Adipocyte (in vitro differentiated cells): ENCODE data around the gene MKNK2.
"Not testable (repeated sequence)": the region's sequence is repeated elsewhere in the genome, so short reads cannot be mapped to it uniquely, and the experiment has no call there.

Experiments
- DNase-seq: peaks from one replicate; pipeline ENCODE4 v3.0.0-alpha.2; 2015; ENCODE audit warnings: low read depth
- H3K27me3 ChIP-seq: replicated peaks from 2 replicates; pipeline ENCODE4 v1.7.0; 2013; ENCODE audit warnings: mild to moderate bottlenecking, low read length, moderate library complexity; ENCODE audit not compliant: control insufficient read depth, insufficient read depth
- H3K36me3 ChIP-seq: 2 replicates; pipeline ENCODE4 v1.7.0; 2013; ENCODE audit warnings: low read length, mild to moderate bottlenecking, moderate library complexity; ENCODE audit not compliant: control insufficient read depth, insufficient read depth, severe bottlenecking
- H3K4me1 ChIP-seq: 2 replicates; pipeline ENCODE4 v1.7.0; 2013; ENCODE audit warnings: mild to moderate bottlenecking, low read length, moderate library complexity; ENCODE audit not compliant: control insufficient read depth, insufficient read depth
- H3K4me3 ChIP-seq: 2 replicates; pipeline ENCODE4 v1.7.0; 2013; ENCODE audit warnings: mild to moderate bottlenecking, low read length, moderate library complexity
- H3K9ac ChIP-seq: 2 replicates; pipeline ENCODE4 v1.7.0; 2013; ENCODE audit warnings: mild to moderate bottlenecking, low read length, moderate library complexity
- H3K9me3 ChIP-seq: 2 replicates; pipeline ENCODE4 v1.7.0; 2013; ENCODE audit warnings: mild to moderate bottlenecking, low read length, moderate library complexity; ENCODE audit not compliant: control insufficient read depth

MKNK2 gene

GRCh38 chr19:2038284-2039088 is 12.6 kb downstream of the MKNK2 start:
- Histone ChIP-seq H3K4me1 (peaks cover 23% of the 10 kb centered on the region), H3K36me3 (peaks cover 57% of the 10 kb centered on the region), H3K9me3 (peaks cover 8% of the 10 kb centered on the region), H3K9ac (no peak overlapping the region), H3K4me3 (no peak overlapping the region), H3K27me3 (no peaks in the 10 kb centered on the region)
- no peak for DNase-seq

GRCh38 chr19:2037651-2038255 is 13.3 kb downstream of the MKNK2 start:
- no peak for DNase-seq
- no peak overlapping the region for H3K9ac ChIP-seq
- peaks cover 8% of the 10 kb centered on the region for H3K9me3 ChIP-seq
- peaks cover 17% of the 10 kb centered on the region for H3K4me1 ChIP-seq
- no peak overlapping the region for H3K4me3 ChIP-seq
- H3K36me3 ChIP-seq, result peaks cover 49% of the 10 kb centered on the region
- H3K27me3 ChIP-seq, result no peaks in the 10 kb centered on the region

GRCh38 chr19:2036424-2036823 is 14.6 kb downstream of the MKNK2 start:
- Histone ChIP-seq H3K9ac (no peak overlapping the region), H3K4me1 (peaks cover 24% of the 10 kb centered on the region), H3K27me3 (no peaks in the 10 kb centered on the region), H3K4me3 (no peak overlapping the region), H3K36me3 (peaks cover 39% of the 10 kb centered on the region), H3K9me3 (peaks cover 8% of the 10 kb centered on the region)
- no peak for DNase-seq

GRCh38 chr19:2035590-2035991 is 15.5 kb downstream of the MKNK2 start:
- Histone ChIP-seq H3K4me3 (no peak overlapping the region), H3K36me3 (peaks cover 31% of the 10 kb centered on the region), H3K4me1 (peaks cover 17% of the 10 kb centered on the region), H3K27me3 (no peaks in the 10 kb centered on the region), H3K9ac (no peak overlapping the region), H3K9me3 (peaks cover 8% of the 10 kb centered on the region)
- DNase-seq, result no peak

- Histone ChIP-seq H3K27me3 (no peaks in the 10 kb centered on the region), H3K9ac (no peak overlapping the region), H3K4me1 (peaks cover 15% of the 10 kb centered on the region), H3K9me3 (peaks cover 8% of the 10 kb centered on the region), H3K36me3 (peaks cover 25% of the 10 kb centered on the region), H3K4me3 (no peak overlapping the region)
- DNase-seq, result peak; percentile 57
Observed at GRCh38 chr19:2034729-2035589, 16.1 kb downstream of the MKNK2 start.

- Histone ChIP-seq H3K36me3 (peaks cover 18% of the 10 kb centered on the region), H3K4me1 (peaks cover 15% of the 10 kb centered on the region)
- H3K27me3 ChIP-seq, H3K4me3 ChIP-seq, DNase-seq, H3K9ac ChIP-seq, H3K9me3 ChIP-seq: not testable (repeated sequence)
Observed at GRCh38 chr19:2034253-2034652, 16.8 kb downstream of the MKNK2 start.

- no peak overlapping the region for H3K9ac ChIP-seq
- no peaks in the 10 kb centered on the region for H3K27me3 ChIP-seq
- peaks cover 16% of the 10 kb centered on the region for H3K4me1 ChIP-seq
- no peak overlapping the region for H3K4me3 ChIP-seq
- H3K36me3 ChIP-seq, result peaks cover 14% of the 10 kb centered on the region
- peaks cover 8% of the 10 kb centered on the region for H3K9me3 ChIP-seq
- DNase-seq, result no peak
Observed at GRCh38 chr19:2033825-2034159, 17.3 kb downstream of the MKNK2 start.

GRCh38 chr19:2033115-2033824 is 17.8 kb downstream of the MKNK2 start:
- Histone ChIP-seq H3K9ac (no peak overlapping the region), H3K4me3 (no peak overlapping the region), H3K27me3 (no peaks in the 10 kb centered on the region), H3K9me3 (peaks cover 8% of the 10 kb centered on the region), H3K4me1 (peaks cover 21% of the 10 kb centered on the region), H3K36me3 (peaks cover 9% of the 10 kb centered on the region)
- DNase-seq, result no peak

GRCh38 chr19:2032296-2032941 is 18.6 kb downstream of the MKNK2 start:
- peak; percentile 93 for DNase-seq
- H3K36me3 ChIP-seq, result peaks cover under 1% of the 10 kb centered on the region

GRCh38 chr19:2027361-2027760 is 23.7 kb downstream of the MKNK2 start:
- Histone ChIP-seq H3K9ac (peak overlapping the region; percentile 73), H3K4me1 (peaks cover 29% of the 10 kb centered on the region), H3K36me3 (no peaks in the 10 kb centered on the region), H3K4me3 (peak overlapping the region; percentile 45), H3K9me3 (peaks cover 4% of the 10 kb centered on the region), H3K27me3 (no peaks in the 10 kb centered on the region)
- DNase-seq, result peak; percentile 96

More at GRCh38 chr19:2032296-2032941, 18.6 kb downstream of the MKNK2 start:
- Histone ChIP-seq H3K4me3 (peak overlapping the region; percentile 59), H3K9ac (peak overlapping the region; percentile 86), H3K4me1 (peaks cover 28% of the 10 kb centered on the region), H3K9me3 (peaks cover 8% of the 10 kb centered on the region), H3K27me3 (no peaks in the 10 kb centered on the region)
